ENCODE results near the gene BACH2. TPM values are rescaled to one million over a fixed set of nuclear protein-coding genes. Genes with fewer than 3 reads are reported as not detected.
"Not testable (repeated sequence)": the region's sequence is repeated elsewhere in the genome, so short reads cannot be mapped to it uniquely, and the experiment has no call there.

BACH2 gene
- total RNA-seq, 2 donors from 2014 or later: 3.0 to 22.9 TPM

GRCh38 chr6:90294008-90294511 is 2.6 kb downstream of the BACH2 start:
- peak overlapping the region; percentile 89 for H3K4me3 Mint-ChIP-seq
- peak overlapping the region; percentile 84 for H3K27ac Mint-ChIP-seq
- H3K9me3 Mint-ChIP-seq: no peaks in the 10 kb centered on the region
- peaks cover 3% of the 10 kb centered on the region for H3K27me3 Mint-ChIP-seq
- peaks cover 29% of the 10 kb centered on the region for H3K4me1 Mint-ChIP-seq
- peaks cover 46% of the 10 kb centered on the region for H3K36me3 Mint-ChIP-seq (ENCODE audit: low read depth)
- no peak for ATAC-seq (replicated peaks)

GRCh38 chr6:90293319-90293953 is 3.2 kb downstream of the BACH2 start:
- ATAC-seq (replicated peaks): no peak

GRCh38 chr6:90291565-90291964 is 5.1 kb downstream of the BACH2 start:
- H3K4me3 Mint-ChIP-seq: no peak overlapping the region
- peaks cover 42% of the 10 kb centered on the region for H3K4me1 Mint-ChIP-seq
- ATAC-seq (replicated peaks): no peak
- H3K9me3 Mint-ChIP-seq: no peaks in the 10 kb centered on the region
- H3K36me3 Mint-ChIP-seq (ENCODE audit: low read depth): peaks cover 46% of the 10 kb centered on the region
- peaks cover 3% of the 10 kb centered on the region for H3K27me3 Mint-ChIP-seq
- no peak overlapping the region for H3K27ac Mint-ChIP-seq

More at GRCh38 chr6:90293319-90293953, 3.2 kb downstream of the BACH2 start:
- Mint-ChIP-seq H3K27me3 (peaks cover 3% of the 10 kb centered on the region), H3K27ac (peak overlapping the region; percentile 84), H3K36me3 (ENCODE audit: low read depth) (peaks cover 46% of the 10 kb centered on the region), H3K9me3 (no peaks in the 10 kb centered on the region), H3K4me1 (peaks cover 35% of the 10 kb centered on the region), H3K4me3 (peak overlapping the region; percentile 89)

GRCh38 chr6:90290811-90291420 is 5.7 kb downstream of the BACH2 start:
- peaks cover 3% of the 10 kb centered on the region for H3K27me3 Mint-ChIP-seq
- H3K36me3 Mint-ChIP-seq (ENCODE audit: low read depth): peaks cover 46% of the 10 kb centered on the region
- H3K9me3 Mint-ChIP-seq: no peaks in the 10 kb centered on the region
- peak overlapping the region; percentile 55 for H3K4me3 Mint-ChIP-seq
- H3K4me1 Mint-ChIP-seq: peaks cover 43% of the 10 kb centered on the region
- H3K27ac Mint-ChIP-seq: peak overlapping the region; percentile 20
- no peak for ATAC-seq (replicated peaks)

- Mint-ChIP-seq H3K27me3 (peaks cover 3% of the 10 kb centered on the region), H3K9me3 (no peaks in the 10 kb centered on the region), H3K4me1 (peaks cover 50% of the 10 kb centered on the region), H3K4me3 (no peak overlapping the region), H3K27ac (no peak overlapping the region), H3K36me3 (ENCODE audit: low read depth) (peaks cover 52% of the 10 kb centered on the region)
- no peak for ATAC-seq (replicated peaks)
Observed at GRCh38 chr6:90289902-90290301, 6.7 kb downstream of the BACH2 start.

GRCh38 chr6:90288404-90288803 is 8.2 kb downstream of the BACH2 start:
- peaks cover 46% of the 10 kb centered on the region for H3K4me1 Mint-ChIP-seq
- H3K27ac Mint-ChIP-seq: no peak overlapping the region
- no peaks in the 10 kb centered on the region for H3K27me3 Mint-ChIP-seq
- H3K4me3 Mint-ChIP-seq: no peak overlapping the region
- H3K36me3 Mint-ChIP-seq (ENCODE audit: low read depth): peaks cover 48% of the 10 kb centered on the region
- no peaks in the 10 kb centered on the region for H3K9me3 Mint-ChIP-seq
- no peak for ATAC-seq (replicated peaks)

- H3K36me3 Mint-ChIP-seq (ENCODE audit: low read depth): peaks cover 40% of the 10 kb centered on the region
- ATAC-seq (replicated peaks): peak; percentile 10
- peaks cover 48% of the 10 kb centered on the region for H3K4me1 Mint-ChIP-seq
- H3K4me3 Mint-ChIP-seq: peak overlapping the region; percentile 60
- no peaks in the 10 kb centered on the region for H3K9me3 Mint-ChIP-seq
- peak overlapping the region; percentile 96 for H3K27ac Mint-ChIP-seq
- H3K27me3 Mint-ChIP-seq: no peaks in the 10 kb centered on the region
Observed at GRCh38 chr6:90286884-90287488, 9.7 kb downstream of the BACH2 start.

- peak overlapping the region; percentile 96 for H3K27ac Mint-ChIP-seq
- peaks cover 48% of the 10 kb centered on the region for H3K4me1 Mint-ChIP-seq
- peaks cover 30% of the 10 kb centered on the region for H3K36me3 Mint-ChIP-seq (ENCODE audit: low read depth)
- H3K9me3 Mint-ChIP-seq: no peaks in the 10 kb centered on the region
- H3K4me3 Mint-ChIP-seq: peak overlapping the region; percentile 60
- no peaks in the 10 kb centered on the region for H3K27me3 Mint-ChIP-seq
- ATAC-seq (replicated peaks): peak; percentile 55
Observed at GRCh38 chr6:90285611-90286381, 10.8 kb downstream of the BACH2 start.

- Mint-ChIP-seq H3K27me3 (no peaks in the 10 kb centered on the region), H3K4me3 (peak overlapping the region; percentile 60), H3K36me3 (ENCODE audit: low read depth) (peaks cover 23% of the 10 kb centered on the region), H3K27ac (peak overlapping the region; percentile 96), H3K9me3 (no peaks in the 10 kb centered on the region), H3K4me1 (peaks cover 43% of the 10 kb centered on the region)
- ATAC-seq (replicated peaks): peak; percentile 65
Observed at GRCh38 chr6:90285042-90285481, 11.6 kb downstream of the BACH2 start.

- Mint-ChIP-seq H3K4me1 (peaks cover 41% of the 10 kb centered on the region), H3K36me3 (ENCODE audit: low read depth) (peaks cover 18% of the 10 kb centered on the region), H3K27ac (peak overlapping the region; percentile 96), H3K4me3 (peak overlapping the region; percentile 60), H3K27me3 (no peaks in the 10 kb centered on the region), H3K9me3 (no peaks in the 10 kb centered on the region)
- peak; percentile 73 for ATAC-seq (replicated peaks)
Observed at GRCh38 chr6:90284236-90285041, 12.2 kb downstream of the BACH2 start.

- H3K27ac Mint-ChIP-seq: peak overlapping the region; percentile 10
- not testable (repeated sequence) for H3K4me3 Mint-ChIP-seq; H3K27me3 Mint-ChIP-seq; H3K9me3 Mint-ChIP-seq; ATAC-seq (replicated peaks)
- peaks cover 15% of the 10 kb centered on the region for H3K36me3 Mint-ChIP-seq (ENCODE audit: low read depth)
- H3K4me1 Mint-ChIP-seq: peaks cover 35% of the 10 kb centered on the region
Observed at GRCh38 chr6:90282265-90282664, 14.4 kb downstream of the BACH2 start.

GRCh38 chr6:90278129-90278528 is 18.5 kb downstream of the BACH2 start:
- no peaks in the 10 kb centered on the region for H3K27me3 Mint-ChIP-seq
- no peak for ATAC-seq (replicated peaks)

GRCh38 chr6:90277302-90278011 is 19.2 kb downstream of the BACH2 start:
- Mint-ChIP-seq H3K4me3 (peak overlapping the region; percentile 20), H3K27ac (peak overlapping the region; percentile 5), H3K27me3 (no peaks in the 10 kb centered on the region), H3K9me3 (no peaks in the 10 kb centered on the region), H3K4me1 (peaks cover 38% of the 10 kb centered on the region), H3K36me3 (ENCODE audit: low read depth) (peaks cover 14% of the 10 kb centered on the region)
- no peak for ATAC-seq (replicated peaks)

More at GRCh38 chr6:90278129-90278528, 18.5 kb downstream of the BACH2 start:
- peak overlapping the region; percentile 20 for H3K4me3 Mint-ChIP-seq
- peak overlapping the region; percentile 5 for H3K27ac Mint-ChIP-seq
- no peaks in the 10 kb centered on the region for H3K9me3 Mint-ChIP-seq
- H3K4me1 Mint-ChIP-seq: peaks cover 34% of the 10 kb centered on the region
- peaks cover 10% of the 10 kb centered on the region for H3K36me3 Mint-ChIP-seq (ENCODE audit: low read depth)

Measured in activated T-helper 17 cell treated with anti-CD3 and anti-CD28 coated beads, Interleukin-2, amount 50 U/mL, for 72 hours (primary cell).